Liver (tissue), 9 donors: ENCODE data around the gene ERC2. TPM values are rescaled to one million over a fixed set of nuclear protein-coding genes. Genes with fewer than 3 reads are reported as not detected.

Source experiments
- DNase-seq: peaks from one replicate; pipeline ENCODE4 v3.0.0-alpha.2; 2017; ENCODE audit warnings: low spot score
- H3K27ac ChIP-seq, 2 donors: one replicate each; pipeline ENCODE4 v1.7.0; 2013; ENCODE audit warnings: inconsistent platforms in 2 of 2, low read length in 2 of 2, control low read depth in 1 of 2, low read depth in 1 of 2, mild to moderate bottlenecking in 1 of 2
- H3K27me3 ChIP-seq, 4 donors: one replicate each; pipeline versions ENCODE4 v1.6.1 to v1.7.0; 2013; ENCODE audit warnings: low read length in 3 of 4, inconsistent platforms in 1 of 4, mild to moderate bottlenecking in 1 of 4, moderate library complexity in 1 of 4; ENCODE audit not compliant: control insufficient read depth in 4 of 4, insufficient read depth in 4 of 4
- H3K36me3 ChIP-seq, 4 donors: one replicate each; pipeline versions ENCODE4 v1.6.1 to v1.7.0; 2013; ENCODE audit warnings: low read length in 3 of 4, mild to moderate bottlenecking in 3 of 4, low read depth in 1 of 4, moderate library complexity in 1 of 4; ENCODE audit not compliant: control insufficient read depth in 4 of 4, insufficient read depth in 3 of 4
- H3K4me1 ChIP-seq, 4 donors: one replicate each; pipeline versions ENCODE4 v1.6.1 to v1.7.0; 2013; ENCODE audit warnings: low read length in 3 of 4, mild to moderate bottlenecking in 3 of 4, moderate library complexity in 1 of 4; ENCODE audit not compliant: control insufficient read depth in 4 of 4, insufficient read depth in 4 of 4
- H3K4me3 ChIP-seq, 3 donors: one replicate each; pipeline versions ENCODE4 v1.6.1 to v1.7.0; 2013; ENCODE audit warnings: low read length in 3 of 3, control low read depth in 1 of 3, low read depth in 1 of 3, mild to moderate bottlenecking in 1 of 3
- H3K9ac ChIP-seq, 2 donors: one replicate each; pipeline ENCODE4 v1.7.0; 2013; ENCODE audit warnings: low read length in 2 of 2, mild to moderate bottlenecking in 2 of 2, moderate library complexity in 2 of 2, control low read depth in 1 of 2, low read depth in 1 of 2
- H3K9me3 ChIP-seq, 4 donors: one replicate each; pipeline versions ENCODE4 v1.6.1 to v1.7.0; 2013; ENCODE audit warnings: low read length in 3 of 4; ENCODE audit not compliant: control insufficient read depth in 4 of 4
- EGR1 ChIP-seq, 2 donors: IDR thresholded peaks; 2 replicates each; pipeline ENCODE4 v1.6.1; 2016 to 2018; ENCODE audit warnings: antibody characterized with exemption in 2 of 2, low read depth in 2 of 2
- FOXA1 ChIP-seq: IDR thresholded peaks from 2 replicates; pipeline ENCODE4 v1.6.1; 2016; ENCODE audit warnings: antibody characterized with exemption
- FOXA2 ChIP-seq: IDR thresholded peaks from 2 replicates; pipeline ENCODE4 v1.6.1; 2016; ENCODE audit warnings: antibody characterized with exemption
- GABPA ChIP-seq, 2 donors: IDR thresholded peaks in 1 of 2; conservative IDR thresholded peaks in 1 of 2; 2 replicates each; pipeline ENCODE4 v1.6.1; 2016; ENCODE audit warnings: antibody characterized with exemption in 2 of 2, mild to moderate bottlenecking in 1 of 2, moderate library complexity in 1 of 2
- HNF4G ChIP-seq: IDR thresholded peaks from 2 replicates; pipeline ENCODE4 v1.6.1; 2016; ENCODE audit warnings: antibody characterized with exemption
- RAD21 ChIP-seq, 2 donors: IDR thresholded peaks; 2 replicates each; pipeline ENCODE4 v1.6.1; 2016; ENCODE audit warnings: antibody characterized with exemption in 2 of 2, mild to moderate bottlenecking in 2 of 2
- SP1 ChIP-seq: IDR thresholded peaks from 2 replicates; pipeline ENCODE4 v1.6.1; 2018; ENCODE audit warnings: antibody characterized with exemption, mild to moderate bottlenecking
- TAF1 ChIP-seq: conservative IDR thresholded peaks from 2 replicates; pipeline ENCODE4 v1.6.1; 2016; ENCODE audit warnings: antibody characterized with exemption, mild to moderate bottlenecking
- YY1 ChIP-seq: IDR thresholded peaks from 2 replicates; pipeline ENCODE4 v1.6.1; 2016; ENCODE audit warnings: antibody characterized with exemption, mild to moderate bottlenecking
- WGBS: extraction: QIAGEN DNeasy Blood & Tissue Kit; methylation state at CpG from one replicate; pipeline ENCODE4 v1.1.7; 2013; 5-methylcytosine and 5-hydroxymethylcytosine counted together
- polyA plus RNA-seq, 2 donors: library from polyadenylated mRNA; stranded (reverse) in 1 of 2; unstranded in 1 of 2; fragments of 200-250 nt in 1 of 2; fragments of >200 nt in 1 of 2; fragmentation: Nextera tagmentation in 1 of 2; extraction: Ambion mirVana in 1 of 2; gene quantifications; one replicate each; pipeline versions ENCODE4 v1.2.1 to v1.2.3, GENCODE V29; 2013 to 2015
- total RNA-seq, 2 donors: library from RNA; depleted of rRNA; stranded (reverse); fragments of >200 nt; gene quantifications; one replicate each; pipeline ENCODE4 v1.2.3, GENCODE V29; 2014
- TF ChIP-seq, protein P1 (sequence below): IDR thresholded peaks from 2 replicates; pipeline ENCODE4 v1.6.1; 2016; ENCODE audit warnings: antibody characterized with exemption
- TF ChIP-seq, protein P2 (sequence below): IDR thresholded peaks from 2 replicates; pipeline ENCODE4 v1.6.1; 2016; ENCODE audit warnings: antibody characterized with exemption, mild to moderate bottlenecking
- TF ChIP-seq, protein P3 (sequence below): IDR thresholded peaks from 2 replicates; pipeline ENCODE4 v1.6.1; 2016; ENCODE audit warnings: antibody characterized with exemption
- TF ChIP-seq, protein P4 (sequence below): IDR thresholded peaks from 2 replicates; pipeline ENCODE4 v1.6.1; 2016; ENCODE audit warnings: antibody characterized with exemption
- TF ChIP-seq, protein P5 (sequence below): fragments of 150-350 bp; IDR thresholded peaks from 2 replicates; pipeline ENCODE4 v1.5.1; 2017; ENCODE audit warnings: improper control_type of control experiment, low read depth, low read length; ENCODE audit not compliant: missing input control
- donor health status: healthy.
- donor health status: healthy.
- donor health status: healthy.
- donor health status: healthy.
- donor health status: healthy.

ERC2 gene
- total and polyA plus RNA-seq, 4 donors, result 0.14 to 0.25 TPM; not detected in 2

DNA sequence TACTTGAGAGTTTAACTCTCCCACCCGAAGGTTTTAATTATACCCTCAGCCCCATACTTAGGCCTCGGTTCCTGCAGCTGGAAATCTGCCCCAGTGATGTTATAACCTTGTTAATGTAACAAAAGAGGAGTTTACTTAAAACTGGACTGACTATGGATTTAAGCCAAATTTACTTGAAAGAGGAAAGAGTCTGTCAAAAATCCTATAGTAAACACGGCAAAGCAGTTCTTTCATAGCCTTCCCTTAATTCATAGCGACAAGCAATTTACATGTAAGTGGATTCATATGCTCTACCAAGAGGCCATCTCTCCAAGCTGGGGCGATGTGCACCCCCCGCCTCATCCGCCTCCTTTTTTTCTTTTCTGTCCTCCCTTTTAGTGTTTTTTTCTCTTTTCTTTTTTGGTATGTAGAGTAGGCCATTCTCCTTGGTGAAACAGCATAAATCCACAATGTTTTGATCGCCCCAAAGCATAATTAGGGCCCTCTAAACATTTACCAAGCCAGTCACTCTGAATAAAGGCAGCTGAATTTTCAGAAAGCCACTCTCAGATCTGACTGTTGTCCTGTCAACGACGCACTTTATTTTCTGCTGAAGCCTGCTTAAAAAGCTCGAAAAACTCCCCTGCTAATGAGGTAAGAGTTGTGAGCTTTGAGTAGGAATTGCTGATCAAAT, 608.1 kb downstream of the ERC2 start:
- no peak for TF ChIP-seq HNF4G
- TF ChIP-seq SP1, result no peak
- TF ChIP-seq, protein P1, sequence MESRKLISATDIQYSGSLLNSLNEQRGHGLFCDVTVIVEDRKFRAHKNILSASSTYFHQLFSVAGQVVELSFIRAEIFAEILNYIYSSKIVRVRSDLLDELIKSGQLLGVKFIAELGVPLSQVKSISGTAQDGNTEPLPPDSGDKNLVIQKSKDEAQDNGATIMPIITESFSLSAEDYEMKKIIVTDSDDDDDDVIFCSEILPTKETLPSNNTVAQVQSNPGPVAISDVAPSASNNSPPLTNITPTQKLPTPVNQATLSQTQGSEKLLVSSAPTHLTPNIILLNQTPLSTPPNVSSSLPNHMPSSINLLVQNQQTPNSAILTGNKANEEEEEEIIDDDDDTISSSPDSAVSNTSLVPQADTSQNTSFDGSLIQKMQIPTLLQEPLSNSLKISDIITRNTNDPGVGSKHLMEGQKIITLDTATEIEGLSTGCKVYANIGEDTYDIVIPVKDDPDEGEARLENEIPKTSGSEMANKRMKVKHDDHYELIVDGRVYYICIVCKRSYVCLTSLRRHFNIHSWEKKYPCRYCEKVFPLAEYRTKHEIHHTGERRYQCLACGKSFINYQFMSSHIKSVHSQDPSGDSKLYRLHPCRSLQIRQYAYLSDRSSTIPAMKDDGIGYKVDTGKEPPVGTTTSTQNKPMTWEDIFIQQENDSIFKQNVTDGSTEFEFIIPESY, result no peak
- TF ChIP-seq, protein P2, sequence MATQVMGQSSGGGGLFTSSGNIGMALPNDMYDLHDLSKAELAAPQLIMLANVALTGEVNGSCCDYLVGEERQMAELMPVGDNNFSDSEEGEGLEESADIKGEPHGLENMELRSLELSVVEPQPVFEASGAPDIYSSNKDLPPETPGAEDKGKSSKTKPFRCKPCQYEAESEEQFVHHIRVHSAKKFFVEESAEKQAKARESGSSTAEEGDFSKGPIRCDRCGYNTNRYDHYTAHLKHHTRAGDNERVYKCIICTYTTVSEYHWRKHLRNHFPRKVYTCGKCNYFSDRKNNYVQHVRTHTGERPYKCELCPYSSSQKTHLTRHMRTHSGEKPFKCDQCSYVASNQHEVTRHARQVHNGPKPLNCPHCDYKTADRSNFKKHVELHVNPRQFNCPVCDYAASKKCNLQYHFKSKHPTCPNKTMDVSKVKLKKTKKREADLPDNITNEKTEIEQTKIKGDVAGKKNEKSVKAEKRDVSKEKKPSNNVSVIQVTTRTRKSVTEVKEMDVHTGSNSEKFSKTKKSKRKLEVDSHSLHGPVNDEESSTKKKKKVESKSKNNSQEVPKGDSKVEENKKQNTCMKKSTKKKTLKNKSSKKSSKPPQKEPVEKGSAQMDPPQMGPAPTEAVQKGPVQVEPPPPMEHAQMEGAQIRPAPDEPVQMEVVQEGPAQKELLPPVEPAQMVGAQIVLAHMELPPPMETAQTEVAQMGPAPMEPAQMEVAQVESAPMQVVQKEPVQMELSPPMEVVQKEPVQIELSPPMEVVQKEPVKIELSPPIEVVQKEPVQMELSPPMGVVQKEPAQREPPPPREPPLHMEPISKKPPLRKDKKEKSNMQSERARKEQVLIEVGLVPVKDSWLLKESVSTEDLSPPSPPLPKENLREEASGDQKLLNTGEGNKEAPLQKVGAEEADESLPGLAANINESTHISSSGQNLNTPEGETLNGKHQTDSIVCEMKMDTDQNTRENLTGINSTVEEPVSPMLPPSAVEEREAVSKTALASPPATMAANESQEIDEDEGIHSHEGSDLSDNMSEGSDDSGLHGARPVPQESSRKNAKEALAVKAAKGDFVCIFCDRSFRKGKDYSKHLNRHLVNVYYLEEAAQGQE, result no peak
- no peak for TF ChIP-seq FOXA1
- TF ChIP-seq RAD21 (IDR thresholded peaks at IDR 0.05), result no peak
- TF ChIP-seq, protein P3, sequence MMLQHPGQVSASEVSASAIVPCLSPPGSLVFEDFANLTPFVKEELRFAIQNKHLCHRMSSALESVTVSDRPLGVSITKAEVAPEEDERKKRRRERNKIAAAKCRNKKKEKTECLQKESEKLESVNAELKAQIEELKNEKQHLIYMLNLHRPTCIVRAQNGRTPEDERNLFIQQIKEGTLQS, result no peak
- TF ChIP-seq YY1, result no peak
- TF ChIP-seq, protein P4, sequence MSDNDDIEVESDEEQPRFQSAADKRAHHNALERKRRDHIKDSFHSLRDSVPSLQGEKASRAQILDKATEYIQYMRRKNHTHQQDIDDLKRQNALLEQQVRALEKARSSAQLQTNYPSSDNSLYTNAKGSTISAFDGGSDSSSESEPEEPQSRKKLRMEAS, result no peak
- TF ChIP-seq, protein P5, sequence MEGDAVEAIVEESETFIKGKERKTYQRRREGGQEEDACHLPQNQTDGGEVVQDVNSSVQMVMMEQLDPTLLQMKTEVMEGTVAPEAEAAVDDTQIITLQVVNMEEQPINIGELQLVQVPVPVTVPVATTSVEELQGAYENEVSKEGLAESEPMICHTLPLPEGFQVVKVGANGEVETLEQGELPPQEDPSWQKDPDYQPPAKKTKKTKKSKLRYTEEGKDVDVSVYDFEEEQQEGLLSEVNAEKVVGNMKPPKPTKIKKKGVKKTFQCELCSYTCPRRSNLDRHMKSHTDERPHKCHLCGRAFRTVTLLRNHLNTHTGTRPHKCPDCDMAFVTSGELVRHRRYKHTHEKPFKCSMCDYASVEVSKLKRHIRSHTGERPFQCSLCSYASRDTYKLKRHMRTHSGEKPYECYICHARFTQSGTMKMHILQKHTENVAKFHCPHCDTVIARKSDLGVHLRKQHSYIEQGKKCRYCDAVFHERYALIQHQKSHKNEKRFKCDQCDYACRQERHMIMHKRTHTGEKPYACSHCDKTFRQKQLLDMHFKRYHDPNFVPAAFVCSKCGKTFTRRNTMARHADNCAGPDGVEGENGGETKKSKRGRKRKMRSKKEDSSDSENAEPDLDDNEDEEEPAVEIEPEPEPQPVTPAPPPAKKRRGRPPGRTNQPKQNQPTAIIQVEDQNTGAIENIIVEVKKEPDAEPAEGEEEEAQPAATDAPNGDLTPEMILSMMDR, result no peak
- no peak for TF ChIP-seq TAF1
- no peak for TF ChIP-seq FOXA2
- no peak for TF ChIP-seq EGR1 (IDR thresholded peaks at IDR 0.05; ENCODE audit: low read depth in 2 of 2)
- TF ChIP-seq GABPA (IDR thresholded peaks at IDR 0.05 in 1 of 2, conservative IDR thresholded peaks at IDR 0.05 in 1 of 2), result no peak
- 85% methylated on average over 11 of the region's 11 CpGs for WGBS

DNA sequence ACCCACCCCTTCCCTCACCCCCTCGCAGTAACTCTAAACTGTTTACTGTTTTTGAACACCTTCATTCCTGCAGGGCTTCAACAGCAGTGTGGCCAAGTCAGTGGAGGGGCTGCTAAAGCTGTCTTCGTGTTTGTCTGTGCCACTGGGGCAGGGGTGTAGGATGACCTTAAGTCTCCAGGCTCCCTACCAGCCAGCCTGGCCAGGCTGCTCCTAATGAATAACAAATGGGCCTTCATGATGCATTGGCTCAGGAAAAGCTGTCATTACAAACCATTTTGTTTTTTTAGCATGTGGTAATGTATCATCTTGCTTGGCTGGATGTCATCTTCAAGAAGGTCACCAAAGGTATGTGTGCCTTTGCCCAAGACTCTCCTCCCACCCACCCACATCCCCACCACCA, 609.0 kb downstream of the ERC2 start:
- TF ChIP-seq, protein P4, result no peak
- TF ChIP-seq EGR1 (IDR thresholded peaks at IDR 0.05; ENCODE audit: low read depth in 2 of 2) (no peak), YY1 (no peak)
- TF ChIP-seq, protein P5, result no peak
- H3K27me3 ChIP-seq, result no peaks in the 10 kb centered on the region

More for the DNA sequence above, 608.1 kb downstream of the ERC2 start:
- no peak for DNase-seq
- Histone ChIP-seq H3K9me3 (no peaks in the 10 kb centered on the region), H3K4me3 (no peak overlapping the region), H3K27me3 (no peaks in the 10 kb centered on the region), H3K27ac (no peak overlapping the region), H3K4me1 (no peaks in the 10 kb centered on the region), H3K9ac (no peak overlapping the region), H3K36me3 (no peaks in the 10 kb centered on the region)

More for the DNA sequence above, 609.0 kb downstream of the ERC2 start:
- Histone ChIP-seq H3K36me3 (no peaks in the 10 kb centered on the region), H3K9ac (no peak overlapping the region), H3K4me1 (no peaks in the 10 kb centered on the region), H3K4me3 (no peak overlapping the region), H3K9me3 (no peaks in the 10 kb centered on the region), H3K27ac (no peak overlapping the region)
- WGBS, result 68% methylated on average over 2 of the region's 2 CpGs
- no peak for DNase-seq
